Caco-2 (cell line): ENCODE data around the gene CCDC178. TPM values are rescaled to one million over a fixed set of nuclear protein-coding genes. Genes with fewer than 3 reads are reported as not detected.

Source experiments
- BruUV-seq: library from RNA; stranded (reverse); fragments of 400-500 nt; replicated peaks from 2 replicates; lab custom pipeline; 2021; lab: Mats Ljungman, UMichigan
- CTCF ChIA-PET: fragments of 300-600 bp; sonication (Branson Sonifier 250); formaldehyde crosslinking; loops from one replicate; lab custom pipeline; 2022; ENCODE audit warnings: antibody characterized with exemption; lab: Charles Lee
- POLR2A ChIA-PET: fragments of 300-600 bp; sonication (Branson Sonifier 250); formaldehyde crosslinking; loops from one replicate; lab custom pipeline; 2022; ENCODE audit warnings: antibody characterized with exemption; lab: Charles Lee
- DNase-seq, 2 experiments: peaks; one replicate each; pipeline versions ENCODE4 v3.0.0 to v3.0.0-alpha.2; 2020 to 2022
- H3K27me3 ChIP-seq: replicated peaks from 2 replicates; pipeline ENCODE4 v1.6.0; 2011; ENCODE audit warnings: low read length; ENCODE audit not compliant: control insufficient read depth, insufficient read depth
- H3K36me3 ChIP-seq: 2 replicates; pipeline ENCODE4 v1.5.1; 2011; ENCODE audit warnings: low read length; ENCODE audit not compliant: control insufficient read depth, insufficient read depth
- H3K4me1 ChIP-seq: fragments of 250-450 bp; sonication (Bioruptor Pico); 2 replicates; pipeline ENCODE4 v1.5.1; 2020; ENCODE audit warnings: mild to moderate bottlenecking
- H3K4me3 ChIP-seq: 2 replicates; pipeline ENCODE4 v1.5.1; 2011; ENCODE audit warnings: low read depth, mild to moderate bottlenecking, control low read depth, low read length
- H3K9me3 ChIP-seq: fragments of 250-450 bp; sonication (Bioruptor Pico); 2 replicates; pipeline ENCODE4 v1.5.1; 2020; ENCODE audit warnings: mild to moderate bottlenecking, moderate library complexity
- H3K27ac Mint-ChIP-seq: one replicate; pipeline ENCODE4 v1.8.0; 2022; ENCODE audit warnings: mixed read lengths; ENCODE audit not compliant: unreplicated experiment
- H3K27me3 Mint-ChIP-seq: one replicate; pipeline ENCODE4 v1.8.0; 2022; ENCODE audit warnings: mixed read lengths; ENCODE audit not compliant: insufficient read depth, unreplicated experiment
- H3K36me3 Mint-ChIP-seq: one replicate; pipeline ENCODE4 v1.8.0; 2022; ENCODE audit warnings: mild to moderate bottlenecking, mixed read lengths; ENCODE audit not compliant: insufficient read depth, unreplicated experiment
- H3K4me1 Mint-ChIP-seq: one replicate; pipeline ENCODE4 v1.8.0; 2022; ENCODE audit warnings: low read depth, mixed read lengths; ENCODE audit not compliant: unreplicated experiment
- H3K4me3 Mint-ChIP-seq: one replicate; pipeline ENCODE4 v1.8.0; 2022; ENCODE audit warnings: mild to moderate bottlenecking, moderate library complexity, mixed read lengths; ENCODE audit not compliant: unreplicated experiment
- H3K9me3 Mint-ChIP-seq: one replicate; pipeline ENCODE4 v1.8.0; 2022; ENCODE audit warnings: mixed read lengths; ENCODE audit not compliant: unreplicated experiment
- CTCF ChIP-seq, 2 experiments: fragments of 200-600 bp in 1 of 2; IDR thresholded peaks; 1 replicate in 1 of 2; 2 replicates in 1 of 2; pipeline versions ENCODE4 v1.5.1 to v1.8.0; 2011 to 2022; ENCODE audit warnings: antibody characterized with exemption in 1 of 2, control low read depth in 1 of 2, inconsistent platforms in 1 of 2, low read depth in 1 of 2, low read length in 1 of 2, mild to moderate bottlenecking in 1 of 2, moderate library complexity in 1 of 2; ENCODE audit not compliant: insufficient read depth in 1 of 2, severe bottlenecking in 1 of 2, unreplicated experiment in 1 of 2
- intact Hi-C: fragments of 100-400 bp; cut with micrococcal nuclease; formaldehyde crosslinking; loops from one replicate; pipeline ENCODE4 v1.10.0; 2022; ENCODE audit not compliant: unreplicated experiment
- total RNA-seq: library from RNA; stranded (reverse); gene quantifications from 2 replicates; pipeline ENCODE4 v1.2.3, GENCODE V29; 2022

The CCDC178 gene
- total RNA-seq, 1 experiment from 2014 or later = not detected

- H3K4me3 ChIP-seq = no peak overlapping the region
- H3K27me3 ChIP-seq = no peaks in the 10 kb centered on the region
- CTCF ChIA-PET = no interaction called here
- no peaks in the 10 kb centered on the region for H3K36me3 ChIP-seq
- Mint-ChIP-seq H3K36me3 (no peaks in the 10 kb centered on the region), H3K9me3 (no peaks in the 10 kb centered on the region), H3K27ac (no peak overlapping the region), H3K4me3 (no peak overlapping the region), H3K4me1 (no peaks in the 10 kb centered on the region), H3K27me3 (peaks cover 3% of the 10 kb centered on the region)
- POLR2A ChIA-PET = no interaction called here
- H3K4me1 ChIP-seq = no peaks in the 10 kb centered on the region
- DNase-seq = no peak
- no peaks in the 10 kb centered on the region for H3K9me3 ChIP-seq
- intact Hi-C loops = no loop called here
- BruUV-seq = no TSS peak
- TF ChIP-seq CTCF (IDR thresholded peaks at IDR 0.05; ENCODE audit: insufficient read depth in 1 of 2, low read depth in 1 of 2, low read length in 1 of 2, severe bottlenecking in 1 of 2, unreplicated experiment in 1 of 2) = no peak
Observed at GRCh38 chr18:33467531-33467930, 27.0 kb upstream of the CCDC178 start.

GRCh38 chr18:33466822-33467221 lies 26.3 kb upstream of the CCDC178 start:
- ChIA-PET CTCF (no interaction called here), POLR2A (no interaction called here)
- H3K9me3 Mint-ChIP-seq = no peaks in the 10 kb centered on the region
- Histone ChIP-seq H3K4me3 (no peak overlapping the region), H3K27me3 (no peaks in the 10 kb centered on the region), H3K36me3 (no peaks in the 10 kb centered on the region), H3K4me1 (no peaks in the 10 kb centered on the region), H3K9me3 (no peaks in the 10 kb centered on the region)
- no peak for DNase-seq
- no peaks in the 10 kb centered on the region for H3K36me3 Mint-ChIP-seq
- no peak for TF ChIP-seq CTCF (IDR thresholded peaks at IDR 0.05; ENCODE audit: insufficient read depth in 1 of 2, low read depth in 1 of 2, low read length in 1 of 2, severe bottlenecking in 1 of 2, unreplicated experiment in 1 of 2)
- no peaks in the 10 kb centered on the region for H3K4me1 Mint-ChIP-seq
- no peak overlapping the region for H3K4me3 Mint-ChIP-seq
- H3K27ac Mint-ChIP-seq = no peak overlapping the region
- intact Hi-C loops = no loop called here
- H3K27me3 Mint-ChIP-seq = peaks cover 3% of the 10 kb centered on the region
- BruUV-seq = no TSS peak

- Mint-ChIP-seq H3K9me3 (no peaks in the 10 kb centered on the region), H3K36me3 (no peaks in the 10 kb centered on the region), H3K27me3 (peaks cover 3% of the 10 kb centered on the region), H3K4me1 (no peaks in the 10 kb centered on the region), H3K27ac (no peak overlapping the region), H3K4me3 (no peak overlapping the region)
- no TSS peak for BruUV-seq
- DNase-seq = no peak
- CTCF ChIA-PET = no interaction called here
- H3K4me3 ChIP-seq = no peak overlapping the region
- H3K36me3 ChIP-seq = no peaks in the 10 kb centered on the region
- no peaks in the 10 kb centered on the region for H3K9me3 ChIP-seq
- POLR2A ChIA-PET = no interaction called here
- H3K4me1 ChIP-seq = no peaks in the 10 kb centered on the region
- no peak for TF ChIP-seq CTCF (IDR thresholded peaks at IDR 0.05; ENCODE audit: insufficient read depth in 1 of 2, low read depth in 1 of 2, low read length in 1 of 2, severe bottlenecking in 1 of 2, unreplicated experiment in 1 of 2)
- no peaks in the 10 kb centered on the region for H3K27me3 ChIP-seq
- intact Hi-C loops = no loop called here
Observed at GRCh38 chr18:33460681-33461080, 20.2 kb upstream of the CCDC178 start.
